Esophagus muscularis mucosa (tissue), 4 donors: Measurements from ENCODE around the gene SLC25A26.

Source experiments
- EP300 ChIP-seq: sonication (generic); formaldehyde crosslinking; IDR thresholded peaks from one replicate; pipeline ENCODE4 v1.6.1; 2017; ENCODE audit warnings: antibody characterized with exemption
- POLR2A ChIP-seq: fragments of 450-650 bp; IDR thresholded peaks from one replicate; pipeline ENCODE4 v1.6.1; 2017; ENCODE audit warnings: antibody characterized with exemption, moderate library complexity, mild to moderate bottlenecking, low read depth
- POLR2AphosphoS5 ChIP-seq, 2 donors: sonication (generic); formaldehyde crosslinking; IDR thresholded peaks; one replicate each; pipeline ENCODE4 v1.6.1; 2017; ENCODE audit warnings: antibody characterized with exemption in 2 of 2
- TF ChIP-seq, protein P1 (sequence below), 3 experiments: fragments of 200-600 bp in 2 of 3; fragments of 450-650 bp in 1 of 3; sonication (generic) in 2 of 3; IDR thresholded peaks; one replicate each; pipeline ENCODE4 v1.5.1; 2017 to 2019; ENCODE audit warnings: antibody characterized with exemption in 3 of 3, mild to moderate bottlenecking in 2 of 3, moderate library complexity in 1 of 3

DNA sequence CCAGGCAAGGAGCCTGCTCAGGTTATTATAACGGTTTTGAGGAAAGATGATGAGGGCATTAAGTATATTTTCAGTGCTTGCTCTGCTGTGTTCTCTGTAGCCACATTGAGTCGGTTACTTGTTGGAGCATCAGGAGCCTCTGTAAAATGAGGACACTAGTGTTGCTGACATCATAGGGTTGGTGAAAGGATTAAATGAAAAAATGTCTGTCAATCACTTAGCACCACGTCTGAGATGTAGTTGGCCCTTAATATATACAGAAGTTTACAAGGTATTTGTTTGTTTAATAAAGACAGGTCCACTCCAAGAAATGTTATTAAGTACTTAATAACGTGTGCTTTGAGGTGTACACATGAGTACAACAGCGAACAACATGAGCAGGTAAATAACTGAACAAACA is 735 bp upstream of the SLC25A26 start:
- TF ChIP-seq EP300 (no peak), POLR2AphosphoS5 (IDR thresholded peaks at IDR 0.05) (no peak), POLR2A (no peak)
- TF ChIP-seq, protein P1, sequence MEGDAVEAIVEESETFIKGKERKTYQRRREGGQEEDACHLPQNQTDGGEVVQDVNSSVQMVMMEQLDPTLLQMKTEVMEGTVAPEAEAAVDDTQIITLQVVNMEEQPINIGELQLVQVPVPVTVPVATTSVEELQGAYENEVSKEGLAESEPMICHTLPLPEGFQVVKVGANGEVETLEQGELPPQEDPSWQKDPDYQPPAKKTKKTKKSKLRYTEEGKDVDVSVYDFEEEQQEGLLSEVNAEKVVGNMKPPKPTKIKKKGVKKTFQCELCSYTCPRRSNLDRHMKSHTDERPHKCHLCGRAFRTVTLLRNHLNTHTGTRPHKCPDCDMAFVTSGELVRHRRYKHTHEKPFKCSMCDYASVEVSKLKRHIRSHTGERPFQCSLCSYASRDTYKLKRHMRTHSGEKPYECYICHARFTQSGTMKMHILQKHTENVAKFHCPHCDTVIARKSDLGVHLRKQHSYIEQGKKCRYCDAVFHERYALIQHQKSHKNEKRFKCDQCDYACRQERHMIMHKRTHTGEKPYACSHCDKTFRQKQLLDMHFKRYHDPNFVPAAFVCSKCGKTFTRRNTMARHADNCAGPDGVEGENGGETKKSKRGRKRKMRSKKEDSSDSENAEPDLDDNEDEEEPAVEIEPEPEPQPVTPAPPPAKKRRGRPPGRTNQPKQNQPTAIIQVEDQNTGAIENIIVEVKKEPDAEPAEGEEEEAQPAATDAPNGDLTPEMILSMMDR (IDR thresholded peaks at IDR 0.05) = no peak
